Loucy (cell line): ENCODE results near the gene NCAM1.

Experiments used
- H2AFZ ChIP-seq: fragments of 200-600 bp; sonication (generic); 2 replicates; pipeline ENCODE4 v1.6.0; 2016; ENCODE audit warnings: antibody characterized with exemption, mild to moderate bottlenecking, low read length, moderate library complexity
- H3F3A ChIP-seq: fragments of 200-600 bp; 2 replicates; pipeline ENCODE4 v1.6.0; 2016; ENCODE audit warnings: antibody characterized with exemption, low read depth, mild to moderate bottlenecking
- H3K27me3 ChIP-seq: fragments of 200-600 bp; sonication (generic); 2 replicates; pipeline ENCODE4 v1.6.1; 2014; ENCODE audit warnings: low read length, mild to moderate bottlenecking; ENCODE audit not compliant: insufficient read depth, poor library complexity, severe bottlenecking
- H3K36me3 ChIP-seq: fragments of 200-600 bp; sonication (generic); 2 replicates; pipeline ENCODE4 v1.6.1; 2016; ENCODE audit warnings: low read length; ENCODE audit not compliant: insufficient read depth
- H3K4me1 ChIP-seq: fragments of 200-600 bp; sonication (generic); 2 replicates; pipeline ENCODE4 v1.5.1; 2014; ENCODE audit warnings: low read length, mild to moderate bottlenecking; ENCODE audit not compliant: insufficient read depth, poor library complexity, severe bottlenecking
- H3K4me2 ChIP-seq: fragments of 200-600 bp; sonication (generic); 2 replicates; pipeline ENCODE4 v1.6.0; 2014; ENCODE audit warnings: antibody characterized with exemption, low read length, low read depth, mild to moderate bottlenecking; ENCODE audit not compliant: poor library complexity, severe bottlenecking
- H3K4me3 ChIP-seq: fragments of 200-600 bp; sonication (generic); 2 replicates; pipeline ENCODE4 v1.5.1; 2014; ENCODE audit warnings: low read length, mild to moderate bottlenecking, mixed read lengths; ENCODE audit not compliant: poor library complexity, severe bottlenecking
- H3K79me2 ChIP-seq: fragments of 200-600 bp; sonication (generic); 2 replicates; pipeline ENCODE4 v1.6.1; 2014; ENCODE audit warnings: low read length; ENCODE audit not compliant: insufficient read depth
- H3K9ac ChIP-seq: fragments of 200-600 bp; sonication (generic); 2 replicates; pipeline ENCODE4 v1.6.0; 2014; ENCODE audit warnings: mild to moderate bottlenecking, low read depth, low read length, moderate library complexity; ENCODE audit not compliant: poor library complexity, severe bottlenecking
- H3K9me2 ChIP-seq: fragments of 200-600 bp; sonication (generic); replicated peaks from 2 replicates; pipeline ENCODE4 v1.6.1; 2016; ENCODE audit warnings: low read depth, low read length, mixed read lengths
- H3K9me3 ChIP-seq: fragments of 200-600 bp; sonication (generic); 2 replicates; pipeline ENCODE4 v1.6.1; 2014; ENCODE audit warnings: mild to moderate bottlenecking, antibody characterized with exemption, low read length, low read depth; ENCODE audit not compliant: insufficient read depth
- H4K20me1 ChIP-seq: fragments of 200-600 bp; sonication (generic); 2 replicates; pipeline ENCODE4 v1.6.0; 2014; ENCODE audit warnings: antibody characterized with exemption, low read length, mild to moderate bottlenecking; ENCODE audit not compliant: insufficient read depth, poor library complexity, severe bottlenecking
- EZH2phosphoT487 ChIP-seq: fragments of 200-600 bp; IDR thresholded peaks from 2 replicates; pipeline ENCODE4 v1.6.1; 2018; ENCODE audit warnings: antibody characterized with exemption, mild to moderate bottlenecking, moderate library complexity, borderline replicate concordance
- TF ChIP-seq, protein P1 (sequence below): fragments of 200-600 bp; sonication (generic); conservative IDR thresholded peaks from 2 replicates; pipeline ENCODE4 v1.5.1; 2014; ENCODE audit warnings: mild to moderate bottlenecking, antibody characterized with exemption, low read length

NCAM1 gene

DNA sequence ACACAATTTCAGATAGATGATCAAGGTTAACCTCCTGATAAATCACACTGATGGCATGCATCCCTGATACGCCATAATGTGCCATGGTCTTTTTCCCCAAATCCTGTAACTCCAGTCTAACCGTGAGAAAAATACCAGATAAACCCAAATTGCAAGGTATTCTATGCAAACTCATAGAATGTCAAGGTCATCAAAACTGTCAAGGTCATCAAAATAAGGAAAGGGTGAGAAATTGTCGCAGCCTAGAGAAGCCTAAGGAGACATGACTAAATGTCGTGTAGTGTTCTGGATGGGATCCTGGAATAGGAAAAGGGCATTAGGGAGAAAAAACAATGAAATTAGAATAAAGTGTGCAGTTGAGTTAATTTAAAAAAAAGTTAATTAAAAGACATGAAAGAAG, 357.9 kb downstream of the NCAM1 start:
- H3K9me3 ChIP-seq = no peaks in the 10 kb centered on the region
- no peak overlapping the region for H3K9ac ChIP-seq
- H3K4me2 ChIP-seq = no peak overlapping the region
- H3K36me3 ChIP-seq = no peaks in the 10 kb centered on the region
- H3K4me3 ChIP-seq = no peak overlapping the region
- H4K20me1 ChIP-seq = no peaks in the 10 kb centered on the region
- H3K9me2 ChIP-seq = no peaks in the 10 kb centered on the region
- no peak overlapping the region for H2AFZ ChIP-seq
- TF ChIP-seq EZH2phosphoT487 = no peak
- TF ChIP-seq, protein P1, sequence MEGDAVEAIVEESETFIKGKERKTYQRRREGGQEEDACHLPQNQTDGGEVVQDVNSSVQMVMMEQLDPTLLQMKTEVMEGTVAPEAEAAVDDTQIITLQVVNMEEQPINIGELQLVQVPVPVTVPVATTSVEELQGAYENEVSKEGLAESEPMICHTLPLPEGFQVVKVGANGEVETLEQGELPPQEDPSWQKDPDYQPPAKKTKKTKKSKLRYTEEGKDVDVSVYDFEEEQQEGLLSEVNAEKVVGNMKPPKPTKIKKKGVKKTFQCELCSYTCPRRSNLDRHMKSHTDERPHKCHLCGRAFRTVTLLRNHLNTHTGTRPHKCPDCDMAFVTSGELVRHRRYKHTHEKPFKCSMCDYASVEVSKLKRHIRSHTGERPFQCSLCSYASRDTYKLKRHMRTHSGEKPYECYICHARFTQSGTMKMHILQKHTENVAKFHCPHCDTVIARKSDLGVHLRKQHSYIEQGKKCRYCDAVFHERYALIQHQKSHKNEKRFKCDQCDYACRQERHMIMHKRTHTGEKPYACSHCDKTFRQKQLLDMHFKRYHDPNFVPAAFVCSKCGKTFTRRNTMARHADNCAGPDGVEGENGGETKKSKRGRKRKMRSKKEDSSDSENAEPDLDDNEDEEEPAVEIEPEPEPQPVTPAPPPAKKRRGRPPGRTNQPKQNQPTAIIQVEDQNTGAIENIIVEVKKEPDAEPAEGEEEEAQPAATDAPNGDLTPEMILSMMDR = no peak
- H3K27me3 ChIP-seq = no peaks in the 10 kb centered on the region
- no peaks in the 10 kb centered on the region for H3K79me2 ChIP-seq
- no peaks in the 10 kb centered on the region for H3F3A ChIP-seq
- no peaks in the 10 kb centered on the region for H3K4me1 ChIP-seq

- TF ChIP-seq EZH2phosphoT487 = no peak
- TF ChIP-seq, protein P1 = no peak
- Histone ChIP-seq H4K20me1 (no peaks in the 10 kb centered on the region), H3K9me3 (no peaks in the 10 kb centered on the region), H3K79me2 (no peaks in the 10 kb centered on the region), H3K9ac (no peak overlapping the region), H3K27me3 (no peaks in the 10 kb centered on the region), H3K4me1 (no peaks in the 10 kb centered on the region), H3K4me3 (no peak overlapping the region), H3K9me2 (no peaks in the 10 kb centered on the region), H3K36me3 (no peaks in the 10 kb centered on the region), H3F3A (no peaks in the 10 kb centered on the region), H2AFZ (no peak overlapping the region), H3K4me2 (no peak overlapping the region)
Observed at GRCh38 chr11:113322158-113322557, 360.9 kb downstream of the NCAM1 start.

DNA sequence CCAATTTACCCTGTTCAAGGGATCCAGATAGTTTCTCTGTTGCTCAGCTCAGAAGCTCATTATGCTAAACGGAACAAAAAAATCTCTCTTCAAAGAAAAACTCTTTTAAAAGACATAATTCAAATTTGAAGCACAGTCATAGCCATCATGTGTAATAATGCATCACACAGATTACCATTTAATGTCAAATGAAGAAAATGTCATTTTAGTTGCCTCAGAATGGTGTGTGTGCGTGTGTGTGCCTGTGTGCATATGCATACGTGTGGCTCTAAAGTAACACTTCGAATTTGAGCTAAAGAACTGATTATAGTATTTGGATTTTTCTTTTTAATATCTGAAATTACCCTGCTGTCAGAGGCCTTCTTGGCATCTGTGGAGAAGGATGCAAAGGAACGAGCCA, 363.0 kb downstream of the NCAM1 start:
- no peaks in the 10 kb centered on the region for H4K20me1 ChIP-seq
- no peaks in the 10 kb centered on the region for H3K4me1 ChIP-seq
- H3K9me2 ChIP-seq = no peaks in the 10 kb centered on the region
- no peak for TF ChIP-seq EZH2phosphoT487
- TF ChIP-seq, protein P1 = no peak
- no peak overlapping the region for H3K9ac ChIP-seq
- H3K36me3 ChIP-seq = no peaks in the 10 kb centered on the region
- H3F3A ChIP-seq = no peaks in the 10 kb centered on the region
- no peaks in the 10 kb centered on the region for H3K9me3 ChIP-seq
- H3K79me2 ChIP-seq = no peaks in the 10 kb centered on the region
- no peak overlapping the region for H2AFZ ChIP-seq
- no peak overlapping the region for H3K4me3 ChIP-seq
- no peak overlapping the region for H3K4me2 ChIP-seq
- H3K27me3 ChIP-seq = no peaks in the 10 kb centered on the region
